H9 (cell line): ENCODE results near the gene ATP1A3. TPM values are rescaled to one million over a fixed set of nuclear protein-coding genes. Genes with fewer than 3 reads are reported as not detected.
A peak's percentile ranks its signal among the peaks of the same experiment; 100 is the strongest.

ENCODE experiments used
- DNase-seq: peaks from one replicate; pipeline ENCODE4 v3.0.0-alpha.2; 2017
- H2AFZ ChIP-seq: one replicate; pipeline ENCODE4 v1.6.1; 2013; ENCODE audit warnings: mild to moderate bottlenecking, low read length, control low read depth, moderate library complexity
- H2AK5ac ChIP-seq: 2 replicates; pipeline ENCODE4 v1.6.1; 2013; ENCODE audit warnings: low read length, control low read depth, mixed read lengths; ENCODE audit not compliant: insufficient read length
- H2BK120ac ChIP-seq: one replicate; pipeline ENCODE4 v1.6.1; 2013; ENCODE audit warnings: low read depth, mild to moderate bottlenecking, low read length, control low read depth, inconsistent platforms; ENCODE audit not compliant: poor library complexity, severe bottlenecking
- H2BK12ac ChIP-seq: 2 replicates; pipeline ENCODE4 v1.6.1; 2013; ENCODE audit warnings: low read length, control low read depth, mixed read lengths, low read depth; ENCODE audit not compliant: insufficient read length
- H2BK15ac ChIP-seq: 2 replicates; pipeline ENCODE4 v1.6.1; 2013; ENCODE audit warnings: low read depth, low read length, control low read depth
- H2BK20ac ChIP-seq: one replicate; pipeline ENCODE4 v1.6.1; 2013; ENCODE audit warnings: low read depth, mild to moderate bottlenecking, low read length, control low read depth, inconsistent platforms; ENCODE audit not compliant: poor library complexity, severe bottlenecking
- H2BK5ac ChIP-seq: 2 replicates; pipeline ENCODE4 v1.6.1; 2013; ENCODE audit warnings: low read length, control low read depth, mixed read lengths; ENCODE audit not compliant: insufficient read length
- H3K14ac ChIP-seq: 2 replicates; pipeline ENCODE4 v1.6.1; 2013; ENCODE audit warnings: low read length, control low read depth; ENCODE audit not compliant: insufficient read depth
- H3K18ac ChIP-seq: 2 replicates; pipeline ENCODE4 v1.6.1; 2013; ENCODE audit warnings: low read depth, mild to moderate bottlenecking, mixed read lengths, low read length, control low read depth; ENCODE audit not compliant: insufficient read length
- H3K23ac ChIP-seq: 2 replicates; pipeline ENCODE4 v1.6.1; 2013; ENCODE audit warnings: low read length, control low read depth, mixed read lengths, low read depth; ENCODE audit not compliant: insufficient read length
- H3K23me2 ChIP-seq: 2 replicates; pipeline ENCODE4 v1.6.1; 2013; ENCODE audit warnings: low read depth, mild to moderate bottlenecking, mixed read lengths, low read length, control low read depth; ENCODE audit not compliant: insufficient read length, poor library complexity, severe bottlenecking
- H3K27ac ChIP-seq: 2 replicates; pipeline ENCODE4 v1.5.1; 2013; ENCODE audit warnings: low read length, control low read depth, mixed read lengths, low read depth; ENCODE audit not compliant: insufficient read length
- H3K27me3 ChIP-seq: 2 replicates; pipeline ENCODE4 v1.6.1; 2013; ENCODE audit warnings: low read length, control low read depth, inconsistent platforms; ENCODE audit not compliant: insufficient read depth
- H3K4ac ChIP-seq: 2 replicates; pipeline ENCODE4 v1.6.1; 2013; ENCODE audit warnings: low read depth, mild to moderate bottlenecking, control low read depth, inconsistent platforms, low read length, moderate library complexity
- H3K4me1 ChIP-seq: 2 replicates; pipeline ENCODE4 v1.6.1; 2013; ENCODE audit warnings: low read length, control low read depth, inconsistent platforms; ENCODE audit not compliant: insufficient read depth
- H3K4me2 ChIP-seq: 2 replicates; pipeline ENCODE4 v1.6.1; 2013; ENCODE audit warnings: low read length, control low read depth, mixed read lengths; ENCODE audit not compliant: insufficient read length, insufficient read depth
- H3K56ac ChIP-seq: 2 replicates; pipeline ENCODE4 v1.6.1; 2013; ENCODE audit warnings: low read depth, mild to moderate bottlenecking, mixed read lengths, low read length, control low read depth; ENCODE audit not compliant: insufficient read length
- H3K79me1 ChIP-seq: 2 replicates; pipeline ENCODE4 v1.6.1; 2013; ENCODE audit warnings: low read depth, mild to moderate bottlenecking, moderate library complexity, low read length, control low read depth, inconsistent platforms; ENCODE audit not compliant: insufficient read depth, poor library complexity, severe bottlenecking
- H3K79me2 ChIP-seq: 2 replicates; pipeline ENCODE4 v1.6.1; 2013; ENCODE audit warnings: low read length, control low read depth, inconsistent platforms; ENCODE audit not compliant: insufficient read depth
- H3K9ac ChIP-seq: 2 replicates; pipeline ENCODE4 v1.6.1; 2013; ENCODE audit warnings: low read length, control low read depth, mixed read lengths; ENCODE audit not compliant: insufficient read length; ENCODE audit errors: extremely low read depth
- H3K9me3 ChIP-seq: one replicate; pipeline ENCODE4 v1.6.1; 2013; ENCODE audit warnings: low read depth, low read length, inconsistent platforms; ENCODE audit not compliant: control insufficient read depth
- H3T11ph ChIP-seq: one replicate; pipeline ENCODE4 v1.6.1; 2013; ENCODE audit warnings: mild to moderate bottlenecking, low read length, control low read depth, inconsistent platforms
- H4K20me1 ChIP-seq: one replicate; pipeline ENCODE4 v1.6.1; 2013; ENCODE audit not compliant: control insufficient read depth, insufficient read length, insufficient read depth
- H4K5ac ChIP-seq: 2 replicates; pipeline ENCODE4 v1.6.1; 2013; ENCODE audit warnings: low read depth, mild to moderate bottlenecking, mixed read lengths, low read length, control low read depth; ENCODE audit not compliant: insufficient read length
- H4K8ac ChIP-seq: replicated peaks from 2 replicates; pipeline ENCODE4 v1.6.1; 2013; ENCODE audit warnings: low read length, control low read depth, mixed read lengths, low read depth; ENCODE audit not compliant: insufficient read length
- H4K91ac ChIP-seq: 2 replicates; pipeline ENCODE4 v1.6.1; 2013; ENCODE audit warnings: low read depth, mild to moderate bottlenecking, moderate library complexity, mixed read lengths, low read length, control low read depth; ENCODE audit not compliant: insufficient read length
- H3K27ac Mint-ChIP-seq, 3 experiments: 2 replicates in 2 of 3; 3 replicates in 1 of 3; pipeline ENCODE4 v1.8.0; 2020 to 2021; ENCODE audit warnings: mixed read lengths in 3 of 3, mild to moderate bottlenecking in 1 of 3, moderate library complexity in 1 of 3
- H3K27me3 Mint-ChIP-seq: 2 replicates; pipeline ENCODE4 v1.8.0; 2021; ENCODE audit warnings: low read depth, mild to moderate bottlenecking, moderate library complexity, mixed read lengths
- H3K36me3 Mint-ChIP-seq, 3 experiments: 2 replicates in 2 of 3; 3 replicates in 1 of 3; pipeline ENCODE4 v1.8.0; 2020 to 2021; ENCODE audit warnings: low read depth in 3 of 3, mixed read lengths in 3 of 3; ENCODE audit not compliant: insufficient read depth in 1 of 3
- H3K4me1 Mint-ChIP-seq, 2 experiments: 2 replicates each; pipeline ENCODE4 v1.8.0; 2020; ENCODE audit warnings: mixed read lengths in 2 of 2
- H3K4me3 Mint-ChIP-seq, 2 experiments: 2 replicates in 1 of 2; 3 replicates in 1 of 2; pipeline ENCODE4 v1.8.0; 2020 to 2021; ENCODE audit warnings: mild to moderate bottlenecking in 2 of 2, mixed read lengths in 2 of 2, moderate library complexity in 1 of 2
- H3K9me3 Mint-ChIP-seq, 2 experiments: 2 replicates in 1 of 2; 3 replicates in 1 of 2; pipeline ENCODE4 v1.8.0; 2020; ENCODE audit warnings: mild to moderate bottlenecking in 2 of 2, mixed read lengths in 2 of 2, moderate library complexity in 1 of 2
- CTCF ChIP-seq: fragments of 200-600 bp; sonication (generic); conservative IDR thresholded peaks from 3 replicates; pipeline ENCODE4 v1.8.0; 2021; ENCODE audit warnings: antibody characterized with exemption, mild to moderate bottlenecking
- WGBS: extraction: QIAGEN DNeasy Blood & Tissue Kit; methylation state at CpG from one replicate; pipeline ENCODE4 v1.1.7; 2013; ENCODE audit warnings: missing lambda C conversion rate, low lambda C conversion rate, mixed read lengths; ENCODE audit not compliant: insufficient read length; ENCODE audit errors: extremely low coverage; 5-methylcytosine and 5-hydroxymethylcytosine counted together
- total RNA-seq: library from RNA; stranded (reverse); gene quantifications from 2 replicates; pipeline ENCODE4 v1.2.1, GENCODE V29; 2021

ATP1A3 gene
- total RNA-seq, 1 experiment from 2014 or later, result 11.6 TPM

- Histone ChIP-seq H3K18ac (no peak overlapping the region), H2BK5ac (peak overlapping the region; percentile 41), H3T11ph (no peak overlapping the region), H3K23me2 (no peaks in the 10 kb centered on the region), H2AFZ (no peak overlapping the region), H3K79me2 (no peaks in the 10 kb centered on the region), H3K9me3 (no peaks in the 10 kb centered on the region), H3K23ac (no peak overlapping the region), H3K4ac (no peak overlapping the region), H3K4me1 (no peaks in the 10 kb centered on the region), H2BK12ac (no peak overlapping the region), H3K14ac (no peak overlapping the region), H4K8ac (no peak overlapping the region), H3K27me3 (no peaks in the 10 kb centered on the region), H3K9ac (no peak overlapping the region), H2BK20ac (no peak overlapping the region), H4K5ac (no peak overlapping the region), H2AK5ac (no peak overlapping the region), H3K79me1 (no peaks in the 10 kb centered on the region), H2BK120ac (no peak overlapping the region), H3K56ac (no peak overlapping the region), H3K4me2 (no peak overlapping the region), H2BK15ac (no peak overlapping the region), H4K91ac (no peak overlapping the region), H4K20me1 (no peaks in the 10 kb centered on the region), H3K27ac (no peak overlapping the region)
- Mint-ChIP-seq H3K9me3 (no peaks in the 10 kb centered on the region), H3K27me3 (no peaks in the 10 kb centered on the region), H3K4me1 (no peaks in the 10 kb centered on the region), H3K36me3 (peaks cover 4 to 24% (median 16%) of the 10 kb centered on the region in 3 experiments), H3K4me3 (peak overlapping the region in 1 of 2 experiments; percentile 20; a peak in 1 of 5 replicates), H3K27ac (peak overlapping the region in 1 of 3 experiments; percentile 43; a peak in 2 of 7 replicates)
- no CpG with 5 or more reads among the region's 11 CpGs for WGBS
- no peak for TF ChIP-seq CTCF
- no peak for DNase-seq
These were observed 16.5 kb upstream of the ATP1A3 start for GRCh38 chr19:42010245-42011126.
